NCI-H82 treated with DMSO at 0.1 percent for 48 hours (cell line): ENCODE results near the gene DBNDD1.
"Not testable (repeated sequence)": the region's sequence is repeated elsewhere in the genome, so short reads cannot be mapped to it uniquely, and the experiment has no call there.

ENCODE experiments used
- DNase-seq: peaks from one replicate; lab custom pipeline; 2025; ENCODE audit not compliant: unreplicated experiment; lab: John Stamatoyannopoulos, UW

Gene DBNDD1

GRCh38 chr16:90012991-90013745 lies 6.1 kb downstream of the DBNDD1 start:
- no peak for DNase-seq

GRCh38 chr16:90011908-90012501 lies 7.3 kb downstream of the DBNDD1 start:
- DNase-seq, result no peak

- DNase-seq, result no peak
Measured at GRCh38 chr16:90011508-90011819, 7.8 kb downstream of the DBNDD1 start.

- DNase-seq, result no peak
Measured at GRCh38 chr16:90010676-90011507, 8.4 kb downstream of the DBNDD1 start.

GRCh38 chr16:90009172-90009899 lies 9.9 kb downstream of the DBNDD1 start:
- DNase-seq, result no peak

- DNase-seq, result no peak
Measured at GRCh38 chr16:90008708-90009145, 10.5 kb downstream of the DBNDD1 start.

GRCh38 chr16:90007635-90008234 lies 11.5 kb downstream of the DBNDD1 start:
- DNase-seq, result not testable (repeated sequence)

- no peak for DNase-seq
Measured at GRCh38 chr16:90007015-90007414, 12.2 kb downstream of the DBNDD1 start.

- no peak for DNase-seq
Measured at GRCh38 chr16:90005956-90006663, 13.1 kb downstream of the DBNDD1 start.

- DNase-seq, result no peak
Measured at GRCh38 chr16:90004577-90004976, 14.7 kb downstream of the DBNDD1 start.

GRCh38 chr16:90002759-90003158 lies 16.5 kb downstream of the DBNDD1 start:
- no peak for DNase-seq

GRCh38 chr16:90001761-90002503 lies 17.3 kb downstream of the DBNDD1 start:
- no peak for DNase-seq

- DNase-seq, result no peak
Measured at GRCh38 chr16:90000733-90001427, 18.4 kb downstream of the DBNDD1 start.

- no peak for DNase-seq
Measured at GRCh38 chr16:89999831-90000574, 19.3 kb downstream of the DBNDD1 start.

- no peak for DNase-seq
Measured at GRCh38 chr16:89996178-89996489, 23.1 kb downstream of the DBNDD1 start.

GRCh38 chr16:89995475-89996177 lies 23.6 kb downstream of the DBNDD1 start:
- DNase-seq, result not testable (repeated sequence)

GRCh38 chr16:89994721-89995474 lies 24.4 kb downstream of the DBNDD1 start:
- DNase-seq, result not testable (repeated sequence)
